HCT116 (cell line): ENCODE measurements around the gene ITGAL.

Source experiments
- EZH2 ChIP-seq: fragments of 200-600 bp; sonication (generic); IDR thresholded peaks from 2 replicates; pipeline ENCODE4 v1.6.1; 2017; ENCODE audit warnings: antibody characterized with exemption, mixed run types
- MAX ChIP-seq: IDR thresholded peaks from 2 replicates; pipeline ENCODE4 v1.6.1; 2012
- POLR2AphosphoS5 ChIP-seq: IDR thresholded peaks from 2 replicates; pipeline ENCODE4 v1.6.1; 2011; ENCODE audit warnings: mild to moderate bottlenecking, low read depth, low read length, moderate library complexity
- RAD21 ChIP-seq: IDR thresholded peaks from 2 replicates; pipeline ENCODE4 v1.6.1; 2012; ENCODE audit warnings: low read depth, mild to moderate bottlenecking
- TF ChIP-seq, protein P1 (sequence below), 3 experiments: fragments of 200-600 bp in 1 of 3; sonication (generic) in 1 of 3; IDR thresholded peaks in 2 of 3; conservative IDR thresholded peaks in 1 of 3; 2 replicates each; pipeline ENCODE4 v1.5.1; 2012 to 2017; ENCODE audit warnings: low read depth in 2 of 3, low read length in 2 of 3, antibody characterized with exemption in 1 of 3, borderline replicate concordance in 1 of 3, control low read depth in 1 of 3, mild to moderate bottlenecking in 1 of 3, mixed read lengths in 1 of 3, mixed run types in 1 of 3, moderate library complexity in 1 of 3; ENCODE audit not compliant: insufficient read depth in 1 of 3

- TF ChIP-seq, protein P1, sequence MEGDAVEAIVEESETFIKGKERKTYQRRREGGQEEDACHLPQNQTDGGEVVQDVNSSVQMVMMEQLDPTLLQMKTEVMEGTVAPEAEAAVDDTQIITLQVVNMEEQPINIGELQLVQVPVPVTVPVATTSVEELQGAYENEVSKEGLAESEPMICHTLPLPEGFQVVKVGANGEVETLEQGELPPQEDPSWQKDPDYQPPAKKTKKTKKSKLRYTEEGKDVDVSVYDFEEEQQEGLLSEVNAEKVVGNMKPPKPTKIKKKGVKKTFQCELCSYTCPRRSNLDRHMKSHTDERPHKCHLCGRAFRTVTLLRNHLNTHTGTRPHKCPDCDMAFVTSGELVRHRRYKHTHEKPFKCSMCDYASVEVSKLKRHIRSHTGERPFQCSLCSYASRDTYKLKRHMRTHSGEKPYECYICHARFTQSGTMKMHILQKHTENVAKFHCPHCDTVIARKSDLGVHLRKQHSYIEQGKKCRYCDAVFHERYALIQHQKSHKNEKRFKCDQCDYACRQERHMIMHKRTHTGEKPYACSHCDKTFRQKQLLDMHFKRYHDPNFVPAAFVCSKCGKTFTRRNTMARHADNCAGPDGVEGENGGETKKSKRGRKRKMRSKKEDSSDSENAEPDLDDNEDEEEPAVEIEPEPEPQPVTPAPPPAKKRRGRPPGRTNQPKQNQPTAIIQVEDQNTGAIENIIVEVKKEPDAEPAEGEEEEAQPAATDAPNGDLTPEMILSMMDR (IDR thresholded peaks at IDR 0.05 in 2 of 3, conservative IDR thresholded peaks at IDR 0.05 in 1 of 3; ENCODE audit: borderline replicate concordance in 1 of 3, insufficient read depth in 1 of 3, low read depth in 2 of 3, low read length in 2 of 3) = no peak
- TF ChIP-seq POLR2AphosphoS5 (no peak), MAX (no peak), EZH2 (no peak), RAD21 (no peak)
These were observed 85.1 kb downstream of the ITGAL start for GRCh38 chr16:30557707-30557956.
